ENCODE data around the gene P3H2. TPM values are rescaled to one million over a fixed set of nuclear protein-coding genes. Genes with fewer than 3 reads are reported as not detected.

P3H2 gene
- total and polyA plus RNA-seq, 2 of the 4 experiments (the other 2 are of a cell fraction) = 54.7 to 64.3 TPM

DNA sequence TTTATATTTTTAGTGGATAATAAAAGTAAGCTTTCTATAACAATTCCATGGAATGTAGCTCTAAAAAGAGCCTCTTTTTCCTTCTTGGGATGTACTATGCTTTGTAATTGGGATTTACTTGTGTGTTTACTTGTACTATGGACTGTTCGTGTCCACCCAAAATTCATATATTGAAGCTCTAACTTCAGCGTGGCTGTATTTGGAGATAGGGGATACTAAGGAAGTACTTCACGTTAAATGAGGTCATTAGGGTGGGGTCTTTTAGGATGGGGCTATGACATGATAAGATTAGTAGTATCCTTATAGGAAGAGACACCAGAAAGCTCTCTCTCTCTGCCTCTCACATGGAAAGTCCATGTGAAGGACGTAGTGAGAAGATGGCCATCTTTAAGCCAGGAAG is 64.9 kb downstream of the P3H2 start:
- Histone ChIP-seq H2BK5ac (ENCODE audit: low read depth, low read length, poor library complexity, severe bottlenecking) (no peak overlapping the region), H3K4ac (ENCODE audit: low read depth, low read length) (peak overlapping the region; percentile 40; the same call in 1 of the 2 replicates), H3K4me3 (ENCODE audit: insufficient read depth, low read depth, low read length) (no peak overlapping the region), H3K79me1 (ENCODE audit: low read depth in 1 of 2, low read length in 2 of 2) (peaks cover 21 to 59% of the 10 kb centered on the region in 2 experiments), H2AFZ (replicated peaks; ENCODE audit: low read length, poor library complexity) (no peak overlapping the region), H3K56ac (ENCODE audit: extremely low read depth, insufficient read depth, low read length) (no peak overlapping the region), H2AK9ac (replicated peaks; ENCODE audit: low read depth, low read length, poor library complexity) (no peak overlapping the region), H3K9me1 (ENCODE audit: insufficient read depth, low read length) (peaks cover 15% of the 10 kb centered on the region), H3K9me3 (ENCODE audit: control insufficient read depth, insufficient read depth, low read length) (no peaks in the 10 kb centered on the region), H2BK15ac (ENCODE audit: low read depth, low read length) (0 out of 3 replicates have a peak overlapping the region, but pooled peaks have one; percentile 41), H3K23ac (ENCODE audit: low read depth, low read length) (no peak overlapping the region), H4K5ac (ENCODE audit: low read depth, low read length) (no peak overlapping the region), H3K18ac (ENCODE audit: low read depth, low read length) (no peak overlapping the region), H3K14ac (replicated peaks; ENCODE audit: low read depth, low read length) (0 out of 2 replicates have a peak overlapping the region, but pooled peaks have one; percentile 71), H4K20me1 (ENCODE audit: insufficient read depth, low read length) (no peaks in the 10 kb centered on the region), H2AK5ac (ENCODE audit: low read depth, low read length) (peak overlapping the region; percentile 17; the same call in 1 of the 2 replicates), H3K27ac (ENCODE audit: insufficient read depth, low read length) (no peak overlapping the region), H2BK20ac (ENCODE audit: low read depth, low read length) (0 out of 2 replicates have a peak overlapping the region, but pooled peaks have one; percentile 14), H3K4me2 (ENCODE audit: low read depth, low read length) (no peak overlapping the region), H4K91ac (ENCODE audit: insufficient read depth, low read depth, low read length) (no peak overlapping the region; the same call in 1 of the 2 replicates), H3K27me3 (ENCODE audit: control insufficient read depth, insufficient read depth, low read length) (no peaks in the 10 kb centered on the region), H4K8ac (ENCODE audit: low read depth in 2 of 2, low read length in 2 of 2) (no peak overlapping the region), H3K4me1 (ENCODE audit: control insufficient read depth, insufficient read depth, low read length) (peaks cover 21% of the 10 kb centered on the region), H3K9ac (ENCODE audit: low read depth, low read length) (no peak overlapping the region), H3K36me3 (ENCODE audit: control insufficient read depth, insufficient read depth, low read length) (no peaks in the 10 kb centered on the region), H2BK120ac (ENCODE audit: low read depth, low read length) (no peak overlapping the region)
- ATAC-seq (ENCODE audit: low read depth) (no peak), DNase-seq (no peak)
- no TSS peak for BruUV-seq (replicated peaks)
- ChIA-PET POLR2A (ENCODE audit: unreplicated experiment) (no interaction called here), CTCF (interaction anchor here (0.7 kb wide), 1 partner anchor 646 kb away, joined by 3 read pairs; no protein-coding TSS in a partner anchor)
- in situ Hi-C loops (cut with MboI; ENCODE audit: low sequenced_read_pairs) = no loop called here
- intact Hi-C loops (cut with micrococcal nuclease) = no loop called here
- dilution Hi-C loops (cut with HindIII; ENCODE audit: low sequenced_read_pairs, unreplicated experiment) = no loop called here
- TF ChIP-seq, protein P1, sequence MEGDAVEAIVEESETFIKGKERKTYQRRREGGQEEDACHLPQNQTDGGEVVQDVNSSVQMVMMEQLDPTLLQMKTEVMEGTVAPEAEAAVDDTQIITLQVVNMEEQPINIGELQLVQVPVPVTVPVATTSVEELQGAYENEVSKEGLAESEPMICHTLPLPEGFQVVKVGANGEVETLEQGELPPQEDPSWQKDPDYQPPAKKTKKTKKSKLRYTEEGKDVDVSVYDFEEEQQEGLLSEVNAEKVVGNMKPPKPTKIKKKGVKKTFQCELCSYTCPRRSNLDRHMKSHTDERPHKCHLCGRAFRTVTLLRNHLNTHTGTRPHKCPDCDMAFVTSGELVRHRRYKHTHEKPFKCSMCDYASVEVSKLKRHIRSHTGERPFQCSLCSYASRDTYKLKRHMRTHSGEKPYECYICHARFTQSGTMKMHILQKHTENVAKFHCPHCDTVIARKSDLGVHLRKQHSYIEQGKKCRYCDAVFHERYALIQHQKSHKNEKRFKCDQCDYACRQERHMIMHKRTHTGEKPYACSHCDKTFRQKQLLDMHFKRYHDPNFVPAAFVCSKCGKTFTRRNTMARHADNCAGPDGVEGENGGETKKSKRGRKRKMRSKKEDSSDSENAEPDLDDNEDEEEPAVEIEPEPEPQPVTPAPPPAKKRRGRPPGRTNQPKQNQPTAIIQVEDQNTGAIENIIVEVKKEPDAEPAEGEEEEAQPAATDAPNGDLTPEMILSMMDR (conservative IDR thresholded peaks at IDR 0.05; ENCODE audit: low read depth, low read length) = no peak
- TF ChIP-seq MAFK (IDR thresholded peaks at IDR 0.05; ENCODE audit: low read depth, low read length) (no peak), FOS (IDR thresholded peaks at IDR 0.05; ENCODE audit: low read depth, low read length) (no peak), POLR2A (IDR thresholded peaks at IDR 0.05; ENCODE audit: low read depth, low read length) (no peak), RFX5 (IDR thresholded peaks at IDR 0.05; ENCODE audit: low read depth, low read length) (no peak)
- WGBS, 2 experiments (ENCODE audit: extremely low coverage in 2 of 2, insufficient read length in 1 of 2) = no CpG with 5 or more reads among the region's 4 CpGs

All from IMR-90 (cell line).